Stomach (tissue), 4 donors: Measurements from ENCODE around the gene KIAA1671.

Experiments used
- CTCF ChIP-seq, 7 experiments: fragments of 450-650 bp in 4 of 7; fragments of 200-600 bp in 3 of 7; sonication (generic) in 3 of 7; IDR thresholded peaks; one replicate each; pipeline ENCODE4 v1.5.1; 2016 to 2019; ENCODE audit warnings: antibody characterized with exemption in 7 of 7, control low read depth in 2 of 7, mild to moderate bottlenecking in 1 of 7
- EP300 ChIP-seq: sonication (generic); formaldehyde crosslinking; IDR thresholded peaks from one replicate; pipeline ENCODE4 v1.6.1; 2017; ENCODE audit warnings: antibody characterized with exemption
- POLR2AphosphoS5 ChIP-seq, 3 donors: sonication (generic); formaldehyde crosslinking; IDR thresholded peaks; one replicate each; pipeline ENCODE4 v1.6.1; 2016; ENCODE audit warnings: antibody characterized with exemption in 3 of 3

GRCh38 chr22:25210793-25211192 lies 258.3 kb downstream of the KIAA1671 start:
- no peak for TF ChIP-seq CTCF (IDR thresholded peaks at IDR 0.05)
- no peak for TF ChIP-seq POLR2AphosphoS5 (IDR thresholded peaks at IDR 0.05)
- no peak for TF ChIP-seq EP300
